GM19328 (cell line): ENCODE data around the gene TMEM270.
"Not testable (repeated sequence)": the region's sequence is repeated elsewhere in the genome, so short reads cannot be mapped to it uniquely, and the experiment has no call there.

ENCODE experiments used
- ATAC-seq: cut with Tn5 transposase; IDR thresholded peaks from one replicate; pipeline ENCODE4 v1.9.1; 2021; ENCODE audit warnings: mild to moderate bottlenecking, moderate library complexity; ENCODE audit not compliant: unreplicated experiment

The TMEM270 gene

GRCh38 chr7:73852500-73852899 is 8.5 kb upstream of the TMEM270 start:
- no peak for ATAC-seq

DNA sequence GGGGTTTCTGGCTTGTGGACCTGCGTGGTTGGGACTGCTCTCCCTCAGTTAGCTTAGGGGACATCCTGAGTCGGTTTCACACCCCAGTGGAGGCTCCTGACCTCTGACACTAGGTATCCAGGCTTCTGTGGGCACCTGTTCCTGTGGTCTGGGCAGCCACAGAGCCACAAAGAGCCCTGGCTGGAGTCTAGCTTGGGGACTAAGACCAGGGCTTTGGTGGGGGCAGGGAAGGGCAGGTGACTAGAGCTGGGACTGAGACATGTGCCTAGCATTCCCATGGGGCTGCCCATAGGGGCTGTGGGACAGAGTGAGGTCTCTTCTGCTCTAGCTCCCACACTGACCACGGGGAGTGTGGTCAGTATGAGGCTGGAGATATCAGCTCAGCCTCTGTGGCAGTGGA is 4.0 kb upstream of the TMEM270 start:
- no peak for ATAC-seq

- no peak for ATAC-seq
Measured at GRCh38 chr7:73858807-73859206, 2.2 kb upstream of the TMEM270 start.

DNA sequence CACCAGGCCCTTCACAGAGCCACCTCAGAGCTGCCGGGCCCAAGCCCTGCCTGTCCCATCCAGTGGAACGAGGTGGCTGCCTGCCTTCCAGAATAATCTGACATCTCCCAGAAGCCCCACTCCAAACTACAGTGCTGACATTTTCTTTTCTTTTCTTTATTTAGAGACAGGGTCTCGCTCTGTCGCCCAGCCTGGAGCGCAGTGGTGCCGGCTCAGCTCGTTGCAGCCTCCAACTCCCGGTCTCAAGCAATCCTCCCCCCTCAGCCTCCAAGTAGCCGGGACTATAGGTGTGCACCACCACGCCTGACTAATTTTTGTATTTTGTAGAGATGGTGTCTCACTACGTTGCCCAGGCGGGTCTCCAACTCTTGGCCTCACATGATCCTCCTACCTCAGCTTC is 346 bp downstream of the TMEM270 start:
- no peak for ATAC-seq

DNA sequence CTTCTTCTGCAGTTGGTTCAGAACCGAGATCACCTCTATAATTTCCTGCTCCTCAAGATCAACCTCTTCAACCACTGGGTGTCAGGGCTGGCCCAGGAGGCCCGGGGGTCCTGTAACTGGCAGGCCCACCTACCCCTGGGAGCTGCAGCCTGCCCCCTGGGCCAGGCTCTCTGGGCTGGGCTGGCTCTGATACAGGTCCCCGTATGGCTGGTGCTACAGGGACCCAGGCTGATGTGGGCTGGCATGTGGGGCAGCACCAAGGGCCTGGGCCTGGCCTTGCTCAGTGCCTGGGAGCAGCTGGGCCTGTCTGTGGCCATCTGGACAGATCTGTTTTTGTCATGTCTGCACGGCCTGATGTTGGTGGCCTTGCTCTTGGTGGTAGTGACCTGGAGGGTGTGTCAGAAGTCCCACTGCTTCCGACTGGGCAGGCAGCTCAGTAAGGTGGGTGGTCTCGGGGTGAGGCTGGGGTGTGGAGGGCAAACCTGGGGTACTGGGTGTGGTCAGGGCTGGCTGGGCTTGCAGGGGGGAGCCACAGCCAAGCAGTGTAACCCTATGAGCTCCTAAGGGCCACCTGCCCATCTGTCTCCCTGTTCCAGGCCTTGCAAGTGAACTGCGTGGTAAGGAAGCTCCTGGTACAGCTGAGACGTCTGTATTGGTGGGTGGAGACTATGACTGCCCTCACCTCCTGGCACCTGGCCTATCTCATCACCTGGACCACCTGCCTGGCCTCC is 4.2 kb downstream of the TMEM270 start:
- ATAC-seq = no peak

GRCh38 chr7:73865738-73866445 is 4.9 kb downstream of the TMEM270 start:
- no peak for ATAC-seq

- ATAC-seq = no peak
Measured at GRCh38 chr7:73866446-73866767, 5.4 kb downstream of the TMEM270 start.

GRCh38 chr7:73869011-73869798 is 8.2 kb downstream of the TMEM270 start:
- no peak for ATAC-seq

- ATAC-seq = no peak
Measured at GRCh38 chr7:73870041-73870492, 9.1 kb downstream of the TMEM270 start.

DNA sequence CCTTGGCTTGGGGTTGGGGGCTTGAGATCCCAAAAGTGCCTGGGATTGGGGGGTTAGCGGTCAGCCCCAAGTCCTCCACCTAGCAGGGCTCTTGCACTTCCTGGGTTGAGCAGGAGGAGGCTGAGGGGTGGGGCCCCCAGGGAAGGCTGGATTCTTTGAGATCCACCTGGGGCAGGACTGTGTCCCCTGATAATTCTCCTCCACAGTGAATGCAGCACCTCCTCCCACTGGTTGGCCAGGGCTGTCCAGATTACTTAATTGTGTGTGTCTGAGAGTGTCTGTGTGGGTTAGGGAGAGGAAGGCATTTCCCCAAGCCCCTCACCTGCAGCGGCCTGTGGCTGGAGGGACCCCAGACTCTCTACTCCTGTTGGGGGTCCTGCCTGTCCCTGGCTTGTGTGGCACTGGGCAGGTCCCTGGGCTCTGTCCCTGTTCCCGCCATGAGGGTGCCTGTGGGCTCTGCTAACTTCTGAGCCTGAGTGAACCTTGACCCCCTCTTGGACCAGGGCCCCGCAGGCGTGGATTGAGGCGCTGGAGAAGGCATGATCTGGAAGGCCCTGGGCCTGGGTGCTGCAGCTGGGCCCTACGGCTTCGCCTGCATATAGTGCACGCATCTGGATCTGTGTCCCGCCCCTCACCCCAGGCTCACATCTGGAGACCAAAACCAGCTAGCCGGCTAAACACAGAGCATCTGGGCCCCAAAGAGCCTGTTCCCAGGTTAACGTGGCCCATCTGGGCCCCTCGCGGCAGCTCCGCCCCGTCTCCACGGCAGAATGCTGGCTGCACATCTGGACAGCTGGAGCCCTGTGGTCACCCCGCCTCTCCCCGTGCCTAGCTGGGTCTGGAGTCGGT is 10.4 kb downstream of the TMEM270 start:
- ATAC-seq = no peak

DNA sequence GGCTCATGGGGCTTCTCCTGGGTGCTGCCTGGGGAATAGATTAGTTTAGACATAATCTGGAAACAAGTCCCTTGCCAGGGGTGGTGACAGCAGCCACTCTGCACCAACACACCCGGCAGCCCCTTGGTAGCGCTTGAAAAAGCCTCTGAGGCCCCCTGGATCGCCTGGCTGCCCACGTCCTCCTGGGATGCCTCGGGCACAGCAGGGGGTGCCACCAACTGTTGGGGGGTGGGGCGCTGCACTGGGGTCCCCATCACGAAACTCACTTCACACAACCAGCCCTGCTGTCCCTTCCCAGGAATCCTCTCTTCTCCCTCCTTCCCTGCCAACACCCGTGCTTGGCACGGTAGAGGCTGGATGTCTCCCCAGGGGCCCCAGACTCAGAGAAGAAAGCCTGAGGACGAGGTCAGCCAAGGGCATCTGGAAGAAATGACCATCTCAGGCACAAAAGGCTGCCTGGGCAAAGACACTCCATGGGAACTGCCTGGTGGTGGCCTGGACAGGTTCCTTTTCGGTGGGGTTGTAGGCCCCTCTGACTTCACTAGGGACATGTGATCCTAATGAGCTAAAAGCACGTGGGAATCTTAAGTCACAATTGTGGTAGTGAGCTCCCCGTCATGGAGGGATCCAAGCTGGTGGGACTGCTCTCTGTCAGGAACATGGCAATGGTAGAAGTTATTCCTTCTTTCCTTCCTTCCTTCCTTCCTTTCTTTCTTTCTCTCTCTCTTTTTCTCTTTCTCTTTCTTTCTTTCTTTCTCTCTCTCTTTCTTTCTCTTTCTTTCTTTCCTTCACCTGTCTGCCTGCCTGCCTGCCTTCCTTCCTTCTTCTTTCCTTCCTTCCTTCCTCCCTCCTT is 11.3 kb downstream of the TMEM270 start:
- ATAC-seq = no peak

DNA sequence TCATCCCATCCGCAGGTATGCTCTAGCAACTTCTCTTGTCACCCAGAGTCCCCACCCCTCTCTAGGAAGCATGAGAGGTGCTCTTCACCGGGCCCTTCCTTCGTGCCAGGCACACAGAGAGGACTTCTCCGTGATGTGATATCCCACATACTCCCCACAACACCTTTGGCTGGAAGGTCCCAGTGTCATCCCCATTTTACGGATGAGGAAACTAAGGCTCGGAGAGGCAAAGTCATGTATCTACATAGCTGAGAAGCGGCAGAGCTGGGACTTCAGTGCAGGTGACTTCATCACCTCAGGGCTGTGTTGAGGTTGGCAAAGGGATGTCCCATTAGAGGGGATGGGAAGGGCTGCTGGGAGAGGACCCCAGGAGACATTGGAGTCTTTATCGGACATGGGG is 15.4 kb downstream of the TMEM270 start:
- no peak for ATAC-seq

- ATAC-seq = no peak
Measured at GRCh38 chr7:73876973-73877372, 16.0 kb downstream of the TMEM270 start.

DNA sequence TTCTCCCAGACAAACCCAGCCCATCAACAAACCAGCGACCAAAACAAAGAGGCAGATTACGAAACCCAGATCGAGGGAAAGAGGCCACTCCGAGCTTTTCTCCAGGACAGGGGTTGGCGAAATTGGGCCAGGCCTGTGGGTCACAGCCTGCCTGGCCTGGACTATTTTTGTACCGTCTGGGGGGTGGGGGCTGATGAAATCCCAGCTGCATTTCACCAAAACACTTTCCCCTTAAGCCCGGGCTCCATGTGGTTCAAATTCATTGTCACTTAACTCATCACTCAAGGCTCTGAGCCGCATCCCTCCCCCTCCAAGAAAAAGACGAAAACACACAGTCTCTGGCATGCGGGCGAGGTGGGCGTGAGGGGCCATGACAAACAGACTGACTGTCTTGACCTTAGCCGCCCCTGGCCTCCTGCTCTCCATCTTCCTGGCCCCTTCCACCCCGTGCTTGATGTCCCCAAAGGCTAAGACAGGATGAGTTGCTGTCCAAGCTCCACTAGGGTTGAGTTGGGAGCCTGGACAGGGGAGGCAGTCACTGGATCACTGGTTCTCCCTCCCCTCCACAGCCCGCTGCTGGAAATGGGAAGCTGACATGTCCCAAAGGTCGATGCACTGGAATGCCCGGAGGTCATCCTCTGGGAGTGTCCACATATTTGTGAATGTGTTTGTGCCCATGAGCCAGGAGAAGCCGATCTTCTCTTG is 19.2 kb downstream of the TMEM270 start:
- ATAC-seq = no peak

DNA sequence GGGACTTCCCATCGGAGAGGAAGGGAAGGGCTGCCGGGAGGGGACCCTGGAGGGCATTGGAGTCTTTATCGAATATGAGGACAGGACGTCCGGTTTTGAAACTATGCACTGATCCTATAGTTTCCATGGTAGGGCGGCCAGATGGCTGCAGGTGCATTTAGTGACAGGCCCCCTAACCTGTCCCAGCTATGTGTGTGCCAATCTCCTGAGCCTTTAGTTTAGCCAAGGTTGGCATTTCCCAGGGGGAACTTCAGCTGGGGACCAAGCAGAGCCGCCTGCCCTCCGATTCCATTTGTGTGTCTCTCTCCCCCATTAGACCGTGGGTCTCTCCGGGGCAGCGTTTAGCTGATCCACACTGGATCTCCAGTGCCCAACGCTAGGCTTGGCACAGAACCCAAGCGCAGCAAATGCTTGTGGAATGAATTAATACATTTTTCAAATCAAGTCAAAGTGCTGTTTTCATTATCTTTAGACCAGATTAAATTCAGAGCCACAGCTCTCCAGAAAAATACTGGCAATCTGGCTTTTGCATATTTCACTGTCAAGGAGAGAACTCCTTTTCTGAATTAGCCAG is 19.9 kb downstream of the TMEM270 start:
- ATAC-seq = no peak

DNA sequence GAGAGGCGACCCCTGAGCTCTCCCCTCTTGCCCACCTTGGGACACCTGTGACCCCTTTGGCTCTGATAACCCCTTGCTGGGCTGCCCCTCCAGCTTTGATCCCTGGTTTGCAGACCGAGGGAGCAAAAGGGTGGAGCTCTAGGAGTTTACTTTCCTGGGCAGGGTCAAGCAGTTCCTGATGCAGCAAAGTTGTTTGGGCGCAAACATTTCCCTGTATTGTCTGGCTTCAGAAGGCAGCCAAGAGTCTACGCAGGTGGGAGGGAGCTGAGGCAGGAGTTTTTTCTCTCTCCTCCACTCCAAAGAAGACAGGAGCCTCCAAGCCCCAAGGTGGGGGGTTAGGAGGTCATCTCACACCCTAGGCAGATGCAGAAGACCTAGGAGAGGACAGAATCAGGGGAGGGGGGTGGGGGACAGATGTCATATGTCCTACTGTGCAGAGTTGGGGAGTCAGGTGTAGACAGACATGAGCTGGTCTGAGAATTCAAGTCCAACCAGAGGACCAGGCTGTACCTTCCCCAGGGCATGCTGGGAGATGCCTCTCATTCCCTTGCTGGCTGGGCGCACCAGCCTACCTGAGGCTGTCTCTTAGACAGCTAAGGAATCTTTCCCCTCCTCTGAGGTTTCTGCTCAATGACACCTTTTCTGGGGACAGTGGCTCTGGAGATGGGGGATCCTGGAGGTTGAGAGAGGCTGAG is 20.5 kb downstream of the TMEM270 start:
- ATAC-seq = no peak

DNA sequence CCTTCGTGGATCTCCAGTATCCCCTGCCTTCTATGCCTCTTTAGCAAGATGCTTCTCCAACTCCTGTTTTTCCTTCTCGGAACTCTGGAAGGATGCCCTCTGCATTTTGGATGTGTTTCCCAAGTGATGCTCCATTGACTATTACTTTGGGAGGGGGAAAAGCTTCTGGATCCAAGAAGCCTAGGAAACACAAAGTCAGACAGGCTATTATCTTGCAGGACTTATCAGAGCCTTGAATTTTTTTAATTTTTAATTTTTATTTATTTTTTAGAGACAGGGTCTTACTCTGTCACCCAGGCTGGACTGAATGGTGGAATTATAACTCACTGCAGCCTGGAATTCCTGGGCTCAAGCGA is 21.1 kb downstream of the TMEM270 start:
- no peak for ATAC-seq

DNA sequence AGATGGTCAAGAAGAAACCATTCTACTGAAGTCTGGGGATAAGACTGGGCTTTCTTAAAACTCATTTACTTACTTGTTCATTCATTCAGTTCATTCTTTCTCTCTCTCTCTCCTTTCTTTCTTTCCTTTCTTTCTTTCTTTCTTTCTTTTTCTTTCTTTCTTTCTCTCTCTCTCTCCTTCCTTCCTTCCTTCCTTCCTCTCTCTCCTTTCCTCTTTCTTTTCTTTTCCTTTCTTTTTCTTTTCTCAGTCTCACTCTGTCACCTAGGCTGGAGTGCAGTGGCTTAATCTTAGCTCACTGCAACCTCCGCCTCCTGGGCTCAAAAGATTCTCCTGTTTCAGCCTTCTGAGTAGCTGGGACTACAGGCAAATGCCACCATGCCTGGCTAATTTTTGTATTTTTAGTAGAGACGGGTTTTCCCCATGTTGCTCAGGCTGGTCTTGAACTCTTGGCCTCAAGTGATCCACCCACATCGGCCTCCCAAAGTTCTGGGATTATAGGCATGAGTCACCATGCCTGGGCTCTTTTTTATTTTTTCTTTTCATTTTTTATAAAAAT is 24.0 kb downstream of the TMEM270 start:
- not testable (repeated sequence) for ATAC-seq
